Measurements from ENCODE around the gene BEAN1.

- no peak for TF ChIP-seq CTCF (tag by site-specific recombination; IDR thresholded peaks at IDR 0.05)
- no peak for TF ChIP-seq PRDM4 (tag by site-specific recombination; IDR thresholded peaks at IDR 0.05)
- no peak for TF ChIP-seq ZNF639 (tag by site-specific recombination; IDR thresholded peaks at IDR 0.05)
- TF ChIP-seq ZNF24 (tag by site-specific recombination; IDR thresholded peaks at IDR 0.05), result no peak
- TF ChIP-seq ATF2 (tag by site-specific recombination; IDR thresholded peaks at IDR 0.05; ENCODE audit: low read depth), result no peak
Measured at GRCh38 chr16:66523861-66524354, 96.8 kb downstream of the BEAN1 start.

Measured in HEK293 (cell line).